HG02981 (cell line): ENCODE measurements around the gene CCDC78.

Experiments
- ATAC-seq: cut with Tn5 transposase; IDR thresholded peaks from one replicate; pipeline ENCODE4 v1.9.1; 2021; ENCODE audit warnings: mild to moderate bottlenecking, moderate library complexity; ENCODE audit not compliant: unreplicated experiment

The CCDC78 gene

DNA sequence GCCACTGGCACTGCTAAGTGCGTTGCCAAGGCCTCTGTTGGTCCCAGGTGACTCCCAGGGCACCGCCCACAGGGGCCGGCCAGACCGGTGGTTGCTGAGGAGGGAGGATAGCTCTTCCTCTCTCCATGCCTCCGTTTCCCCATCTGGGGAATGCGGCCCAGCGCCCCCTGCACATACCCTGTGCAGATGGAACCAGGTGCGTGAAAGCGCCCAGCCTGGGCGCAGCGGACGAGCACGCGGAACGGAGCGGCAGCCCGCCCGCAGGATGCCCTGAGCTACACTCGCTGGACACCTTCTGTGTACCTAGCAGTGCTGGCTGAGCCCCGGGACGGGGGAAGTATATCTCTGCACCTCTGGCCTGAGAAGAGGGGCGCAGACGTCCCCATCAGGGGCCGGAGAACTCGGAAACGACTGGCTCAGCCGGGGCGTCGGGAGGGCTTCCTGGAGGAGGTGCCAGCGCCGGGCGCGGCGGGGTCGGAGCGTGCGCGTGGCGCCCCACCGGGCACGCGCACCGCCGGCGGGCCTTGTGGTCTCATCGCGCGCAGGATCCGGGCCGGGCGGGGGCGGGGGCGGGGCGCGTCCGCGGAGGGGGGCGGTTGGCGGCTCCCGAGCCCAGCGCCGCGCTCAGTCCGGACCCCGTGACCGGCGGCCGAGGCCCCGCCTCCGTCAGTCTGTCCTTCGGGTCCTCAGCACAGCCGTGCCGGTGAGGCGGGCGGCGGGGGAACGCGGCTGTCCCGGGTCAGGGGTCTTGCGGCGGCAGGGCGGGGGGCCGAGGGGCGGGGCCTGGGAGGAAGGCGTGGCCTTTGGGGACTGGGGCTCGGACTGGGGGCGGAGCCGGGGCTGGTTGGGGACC is at the start of gene CCDC78, which contains the start of gene HAGHL:
CCDC78 (minus strand) TSS at position 6 of the 853 bp plus-strand sequence. CDS start 76 bp downstream, outside the sequence.
HAGHL (plus strand) TSS at position 669 of the 853 bp plus-strand sequence. CDS start 404 bp downstream, outside the sequence.
- ATAC-seq = no peak

DNA sequence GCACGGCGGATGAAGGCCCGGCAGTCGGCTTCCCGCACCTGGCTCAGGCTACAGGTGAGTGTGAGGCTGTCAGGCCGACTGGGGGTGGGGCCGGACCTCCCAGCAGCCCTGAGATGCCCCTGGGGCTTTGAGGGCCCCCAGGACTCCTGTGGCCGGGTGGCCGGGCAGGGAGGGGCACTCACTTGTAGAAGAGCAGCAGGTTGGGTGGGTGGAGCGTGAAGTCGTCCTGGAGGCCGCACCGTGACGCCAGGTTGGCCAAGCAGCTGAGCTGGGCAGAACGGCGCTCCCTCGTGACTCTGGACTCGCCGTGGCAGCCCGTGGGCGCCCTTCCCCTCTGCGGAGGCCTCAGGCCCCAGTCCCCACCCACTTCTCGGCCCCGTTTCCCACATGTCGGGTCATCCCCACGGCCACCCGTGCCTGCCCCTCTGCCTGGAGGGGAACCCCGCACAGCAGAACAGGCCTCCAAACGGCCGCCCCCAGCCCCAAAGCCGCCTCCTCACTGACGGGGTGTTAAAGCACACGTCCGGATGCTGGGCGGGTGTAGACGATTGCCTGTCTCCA is 49.1 kb upstream of the CCDC78 start:
- ATAC-seq = no peak

DNA sequence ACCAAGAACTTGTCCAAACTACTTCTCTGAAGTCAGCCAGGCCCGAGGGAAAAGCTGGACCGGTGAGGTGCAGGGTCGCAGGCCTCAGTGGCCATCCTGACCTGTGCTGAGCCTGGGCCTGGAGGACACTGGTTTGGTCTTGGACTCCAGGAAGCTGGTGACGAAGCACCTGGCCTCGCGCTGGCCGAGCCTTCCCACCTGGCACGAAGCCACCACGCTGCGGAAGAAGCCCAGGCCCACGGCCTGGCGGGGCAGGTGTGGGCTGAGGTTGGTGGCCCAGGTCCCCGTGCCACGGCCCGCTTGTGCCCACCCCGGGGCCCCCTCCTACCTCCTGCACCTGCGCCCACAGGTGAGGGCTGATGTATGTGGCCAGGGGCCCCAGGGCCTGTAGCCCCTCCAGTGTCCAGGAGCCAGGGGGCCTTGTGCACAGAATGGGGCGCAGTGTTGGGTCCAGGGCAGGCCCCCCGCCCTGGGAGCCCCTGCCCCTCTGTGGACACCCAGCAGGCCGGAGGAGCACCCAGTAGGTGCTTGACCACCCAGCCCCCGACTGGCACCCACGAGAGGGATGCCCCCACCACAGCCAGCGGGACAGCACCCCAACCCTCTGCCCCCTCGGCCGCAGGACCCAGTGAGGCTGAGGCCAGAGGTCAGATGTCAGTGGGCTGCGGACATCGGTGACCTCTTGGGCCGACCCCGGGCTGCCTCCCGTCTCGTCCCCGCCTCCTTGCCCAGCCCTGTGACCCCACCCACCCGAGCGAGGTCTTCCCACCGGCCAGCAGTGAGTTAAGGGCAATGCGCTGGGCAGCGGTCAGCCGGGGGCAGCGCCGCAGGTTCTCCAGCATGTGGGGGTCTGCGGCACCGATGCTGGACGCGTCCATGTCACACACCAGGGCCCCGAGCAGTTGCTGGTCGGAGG is 48.1 kb upstream of the CCDC78 start:
- no peak for ATAC-seq

DNA sequence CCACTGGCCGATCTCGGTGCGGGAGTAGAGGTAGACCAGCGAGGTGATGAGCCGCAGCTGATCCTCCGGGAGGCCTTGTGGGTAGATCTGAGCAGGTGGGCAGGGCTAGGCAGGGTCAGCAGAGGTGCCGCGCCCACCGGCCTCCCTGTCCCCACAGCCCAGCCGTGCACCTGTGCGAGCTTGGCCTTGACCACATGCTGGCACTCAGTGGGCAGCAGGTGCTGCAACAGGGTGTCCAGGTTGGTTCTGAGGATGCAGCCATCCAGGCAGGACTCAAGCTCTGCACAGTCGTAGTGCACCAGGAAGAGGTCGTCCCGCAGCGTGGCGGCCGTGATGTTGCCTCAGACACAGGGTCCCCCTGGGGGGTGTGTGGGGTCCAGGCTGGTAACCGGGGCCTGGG is 46.7 kb upstream of the CCDC78 start:
- ATAC-seq = no peak

DNA sequence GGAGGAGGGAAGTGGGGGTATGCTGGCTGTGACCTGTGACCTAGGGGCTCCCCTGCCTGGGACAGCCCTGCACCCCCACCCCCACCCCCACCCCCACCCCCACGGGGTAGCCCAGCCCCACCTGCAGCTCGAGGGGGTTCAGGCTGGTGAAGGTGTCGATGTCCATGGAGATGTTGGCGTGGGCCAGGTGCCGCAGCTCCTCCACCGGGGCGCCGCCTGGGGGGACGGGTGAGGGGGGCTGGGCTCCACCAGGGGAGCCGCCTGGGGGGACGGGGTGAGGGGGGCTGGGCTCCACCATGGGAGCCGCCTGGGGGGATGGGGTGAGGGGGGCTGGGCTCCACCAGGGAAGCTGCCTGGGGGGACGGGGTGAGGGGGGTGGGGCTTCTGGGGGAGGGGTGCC is 44.2 kb upstream of the CCDC78 start:
- ATAC-seq = no peak

GRCh38 chr16:769934-770333 is 43.7 kb upstream of the CCDC78 start:
- ATAC-seq = no peak

DNA sequence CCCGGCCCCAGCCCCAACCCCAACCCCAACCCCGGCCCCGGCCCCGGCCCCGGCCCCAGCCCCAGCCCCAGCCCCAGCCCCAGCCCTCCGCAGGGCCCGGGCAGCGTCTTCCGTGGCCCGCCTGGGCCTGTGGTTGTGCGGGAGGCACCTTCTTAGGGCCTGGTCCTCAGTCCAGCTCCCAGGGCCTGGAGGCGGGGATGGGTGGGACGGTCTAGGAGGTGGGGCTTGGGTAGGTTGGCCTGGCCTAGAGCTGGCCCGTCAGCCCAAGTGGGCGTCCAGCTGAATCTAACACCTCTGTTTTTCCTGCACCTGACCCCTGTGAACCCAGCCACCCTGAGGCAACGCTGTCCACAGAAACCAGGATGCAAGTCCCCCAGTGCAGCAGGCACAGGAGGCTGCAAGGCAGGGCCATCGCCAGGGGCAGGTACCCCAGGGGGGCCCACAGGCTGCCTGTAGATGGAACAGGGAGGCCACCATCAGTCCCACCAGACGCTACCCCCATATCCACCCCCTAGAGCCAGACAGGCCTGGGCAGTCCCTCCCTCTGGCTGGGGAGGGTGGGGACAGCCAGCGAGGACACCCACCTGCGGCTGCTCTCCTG is 43.0 kb upstream of the CCDC78 start:
- ATAC-seq = no peak

DNA sequence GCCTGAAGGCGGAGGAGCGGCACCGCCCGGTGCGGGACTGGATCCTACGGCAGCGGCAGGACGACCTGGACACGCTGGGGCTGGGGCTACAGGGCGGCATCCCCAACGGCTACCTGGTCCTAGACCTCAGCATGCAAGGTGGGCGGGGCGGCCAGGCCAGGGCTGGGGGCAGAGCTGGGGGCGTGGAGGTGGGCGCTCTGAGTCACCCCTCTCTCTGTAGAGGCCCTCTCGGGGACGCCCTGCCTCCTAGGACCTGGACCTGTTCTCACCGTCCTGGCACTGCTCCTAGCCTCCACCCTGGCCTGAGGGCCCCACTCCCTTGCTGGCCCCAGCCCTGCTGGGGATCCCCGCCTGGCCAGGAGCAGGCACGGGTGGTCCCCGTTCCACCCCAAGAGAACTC is 42.2 kb upstream of the CCDC78 start:
- ATAC-seq = no peak

- ATAC-seq = no peak
Observed at GRCh38 chr16:767743-768235, 41.5 kb upstream of the CCDC78 start.

- ATAC-seq = no peak
Observed at GRCh38 chr16:766820-767640, 40.8 kb upstream of the CCDC78 start.

DNA sequence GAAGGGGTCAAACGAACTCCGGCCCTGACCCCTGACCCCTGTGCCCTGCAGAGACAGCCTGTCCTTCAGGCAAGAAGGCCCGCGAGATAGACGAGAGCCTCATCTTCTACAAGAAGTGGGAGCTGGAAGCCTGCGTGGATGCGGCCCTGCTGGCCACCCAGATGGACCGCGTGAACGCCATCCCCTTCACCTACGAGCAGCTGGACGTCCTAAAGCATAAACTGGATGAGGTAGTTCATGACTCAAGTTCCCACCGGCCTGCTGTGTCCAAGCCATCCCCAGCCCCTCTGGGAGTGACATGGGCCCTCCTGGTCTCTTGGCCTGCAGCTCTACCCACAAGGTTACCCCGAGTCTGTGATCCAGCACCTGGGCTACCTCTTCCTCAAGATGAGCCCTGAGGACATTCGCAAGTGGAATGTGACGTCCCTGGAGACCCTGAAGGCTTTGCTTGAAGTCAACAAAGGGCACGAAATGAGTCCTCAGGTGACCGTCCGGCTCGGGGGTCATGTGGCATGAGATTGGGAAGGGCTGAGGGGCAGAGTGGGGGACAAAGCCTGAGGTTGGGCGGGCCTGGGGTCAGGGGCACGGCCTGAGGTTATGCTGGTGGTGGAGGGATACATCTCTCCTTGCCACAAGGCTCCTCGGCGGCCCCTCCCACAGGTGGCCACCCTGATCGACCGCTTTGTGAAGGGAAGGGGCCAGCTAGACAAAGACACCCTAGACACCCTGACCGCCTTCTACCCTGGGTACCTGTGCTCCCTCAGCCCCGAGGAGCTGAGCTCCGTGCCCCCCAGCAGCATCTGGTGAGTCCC is 40.0 kb upstream of the CCDC78 start:
- no peak for ATAC-seq

DNA sequence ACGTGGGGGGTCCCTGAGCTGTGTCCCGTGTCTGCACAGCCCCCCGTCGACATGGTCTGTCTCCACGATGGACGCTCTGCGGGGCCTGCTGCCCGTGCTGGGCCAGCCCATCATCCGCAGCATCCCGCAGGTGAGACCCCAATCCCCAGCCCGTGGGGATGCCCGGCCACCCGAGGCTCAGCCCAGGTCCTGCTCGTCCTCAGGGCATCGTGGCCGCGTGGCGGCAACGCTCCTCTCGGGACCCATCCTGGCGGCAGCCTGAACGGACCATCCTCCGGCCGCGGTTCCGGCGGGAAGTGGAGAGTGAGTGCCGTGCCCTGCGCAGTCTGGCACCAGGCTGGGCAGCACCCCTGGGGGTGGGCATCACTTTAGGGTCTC is 39.2 kb upstream of the CCDC78 start:
- no peak for ATAC-seq

DNA sequence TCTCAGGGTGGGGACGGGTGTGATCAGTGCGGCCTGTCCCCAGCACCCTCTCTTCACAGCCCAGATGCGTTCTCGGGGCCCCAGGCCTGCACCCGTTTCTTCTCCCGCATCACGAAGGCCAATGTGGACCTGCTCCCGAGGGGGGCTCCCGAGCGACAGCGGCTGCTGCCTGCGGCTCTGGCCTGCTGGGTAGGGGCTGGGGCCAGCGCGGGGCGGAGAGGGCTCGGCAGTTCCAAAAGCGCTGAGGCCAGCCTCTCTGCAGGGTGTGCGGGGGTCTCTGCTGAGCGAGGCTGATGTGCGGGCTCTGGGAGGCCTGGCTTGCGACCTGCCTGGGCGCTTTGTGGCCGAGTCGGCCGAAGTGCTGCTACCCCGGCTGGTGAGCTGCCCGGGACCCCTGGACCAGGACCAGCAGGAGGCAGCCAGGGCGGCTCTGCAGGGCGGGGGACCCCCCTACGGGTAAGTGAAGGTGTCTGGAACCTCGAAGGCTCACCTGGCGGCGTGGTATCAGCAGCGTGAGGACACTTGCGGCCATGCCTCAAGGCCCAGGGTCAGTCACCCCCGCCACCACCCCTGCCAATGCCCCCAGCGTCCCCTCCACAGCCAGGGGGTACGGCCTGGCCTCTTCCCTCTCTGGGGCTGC is 38.7 kb upstream of the CCDC78 start:
- no peak for ATAC-seq

- no peak for ATAC-seq
Observed at GRCh38 chr16:764184-764750, 38.0 kb upstream of the CCDC78 start.

DNA sequence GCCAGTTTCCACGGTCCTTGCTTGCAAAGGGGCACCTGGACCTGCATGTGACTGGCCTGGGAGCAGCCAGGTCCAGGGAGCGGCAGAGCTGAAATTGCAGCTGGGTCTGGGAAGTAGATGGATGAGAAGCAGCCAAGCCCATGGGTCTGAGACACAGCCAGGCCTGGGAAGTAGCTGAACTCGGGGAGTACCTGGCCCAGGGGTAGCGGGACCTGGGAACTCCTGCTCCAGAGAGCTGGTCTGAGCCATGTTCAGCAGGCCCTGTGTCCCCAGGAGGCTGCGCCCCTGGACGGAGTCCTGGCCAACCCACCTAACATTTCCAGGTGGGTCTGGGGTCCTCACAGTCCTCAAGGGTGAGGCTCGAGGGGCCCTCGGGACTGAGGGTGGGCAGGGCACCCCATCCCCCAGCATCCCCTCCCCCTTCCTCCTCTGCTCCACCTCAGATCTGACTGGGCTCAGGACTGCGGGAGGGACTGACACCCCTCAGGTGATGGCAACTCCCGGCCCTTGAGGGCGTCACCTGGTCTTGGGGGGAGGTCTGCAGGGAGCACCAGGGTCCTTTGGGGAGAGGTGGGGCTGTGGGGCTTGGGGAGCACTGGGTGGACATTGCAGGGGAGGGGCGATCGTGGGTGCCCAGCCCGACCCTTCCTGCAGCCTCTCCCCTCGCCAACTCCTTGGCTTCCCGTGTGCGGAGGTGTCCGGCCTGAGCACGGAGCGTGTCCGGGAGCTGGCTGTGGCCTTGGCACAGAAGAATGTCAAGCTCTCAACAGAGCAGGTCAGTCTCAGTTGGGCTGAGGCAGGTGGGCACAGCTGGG is 37.3 kb upstream of the CCDC78 start:
- no peak for ATAC-seq

DNA sequence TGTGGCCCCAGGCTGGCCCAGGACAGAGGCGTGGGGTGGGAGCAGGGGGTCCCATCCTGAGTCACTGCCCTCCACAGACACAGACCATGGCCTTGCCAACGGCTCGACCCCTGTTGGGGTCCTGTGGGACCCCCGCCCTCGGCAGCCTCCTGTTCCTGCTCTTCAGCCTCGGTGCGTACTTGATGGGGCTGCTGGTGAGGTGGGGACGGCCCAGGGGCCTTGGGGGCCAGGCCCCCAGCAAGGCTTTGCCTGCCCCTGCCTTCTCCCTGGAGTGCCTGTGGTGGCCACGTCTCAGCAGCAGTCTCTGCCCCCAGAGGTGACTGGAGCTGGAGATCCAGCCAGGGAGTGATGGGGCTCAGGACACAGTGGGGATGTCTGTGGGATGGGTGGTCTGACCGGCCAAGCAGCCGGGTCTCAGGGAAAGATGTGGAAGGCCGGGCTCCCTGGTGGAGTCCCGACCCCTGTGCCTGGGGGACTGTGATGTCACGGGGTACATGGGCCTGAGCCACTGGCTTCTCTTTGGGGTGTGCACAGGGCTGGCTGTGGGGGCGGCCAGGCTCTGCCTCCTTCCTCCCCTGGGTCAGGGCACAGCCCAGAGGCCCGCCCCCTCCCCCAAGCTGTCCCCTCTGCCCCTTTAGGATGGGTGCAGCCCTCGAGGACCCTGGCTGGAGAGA is 36.5 kb upstream of the CCDC78 start:
- no peak for ATAC-seq
